Measurements from ENCODE around the gene MCHR2.

GRCh38 chr6:99993146-99993532 is 884 bp downstream of the MCHR2 start:
- TF ChIP-seq, protein P1, sequence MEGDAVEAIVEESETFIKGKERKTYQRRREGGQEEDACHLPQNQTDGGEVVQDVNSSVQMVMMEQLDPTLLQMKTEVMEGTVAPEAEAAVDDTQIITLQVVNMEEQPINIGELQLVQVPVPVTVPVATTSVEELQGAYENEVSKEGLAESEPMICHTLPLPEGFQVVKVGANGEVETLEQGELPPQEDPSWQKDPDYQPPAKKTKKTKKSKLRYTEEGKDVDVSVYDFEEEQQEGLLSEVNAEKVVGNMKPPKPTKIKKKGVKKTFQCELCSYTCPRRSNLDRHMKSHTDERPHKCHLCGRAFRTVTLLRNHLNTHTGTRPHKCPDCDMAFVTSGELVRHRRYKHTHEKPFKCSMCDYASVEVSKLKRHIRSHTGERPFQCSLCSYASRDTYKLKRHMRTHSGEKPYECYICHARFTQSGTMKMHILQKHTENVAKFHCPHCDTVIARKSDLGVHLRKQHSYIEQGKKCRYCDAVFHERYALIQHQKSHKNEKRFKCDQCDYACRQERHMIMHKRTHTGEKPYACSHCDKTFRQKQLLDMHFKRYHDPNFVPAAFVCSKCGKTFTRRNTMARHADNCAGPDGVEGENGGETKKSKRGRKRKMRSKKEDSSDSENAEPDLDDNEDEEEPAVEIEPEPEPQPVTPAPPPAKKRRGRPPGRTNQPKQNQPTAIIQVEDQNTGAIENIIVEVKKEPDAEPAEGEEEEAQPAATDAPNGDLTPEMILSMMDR (conservative IDR thresholded peaks at IDR 0.05; ENCODE audit: low read depth, low read length), result no peak
- no peak for TF ChIP-seq EZH2 (IDR thresholded peaks at IDR 0.05; ENCODE audit: borderline replicate concordance, low read depth, low read length, poor library complexity, severe bottlenecking)

All from A673 (cell line).